HCT116 (cell line): ENCODE data around the gene BCL2L2. TPM values are rescaled to one million over a fixed set of nuclear protein-coding genes. Genes with fewer than 3 reads are reported as not detected.
A peak's percentile ranks its signal among the peaks of the same experiment; 100 is the strongest.

ENCODE experiments used
- ATAC-seq: fragments of 200-7000 bp; cut with Tn5 transposase; 2 replicates; pipeline ENCODE4 v1.9.1; 2020; ENCODE audit warnings: mild to moderate bottlenecking, moderate library complexity
- BruUV-seq: library from RNA; stranded (reverse); fragments of 400-500 nt; replicated peaks from 2 replicates; lab custom pipeline; 2021; lab: Mats Ljungman, UMichigan
- CTCF ChIA-PET: fragments of 300-600 bp; sonication (Branson Sonifier 250); formaldehyde crosslinking; loops from one replicate; lab custom pipeline; 2021; ENCODE audit warnings: antibody characterized with exemption; lab: Charles Lee
- POLR2A ChIA-PET: fragments of 300-600, 350-600 bp; sonication (Branson Sonifier 250); formaldehyde crosslinking; loops from one replicate; lab custom pipeline; 2021; ENCODE audit warnings: antibody characterized with exemption; lab: Charles Lee
- RAD21 ChIA-PET, 2 experiments: fragments of 300-600 bp; sonication (Branson Sonifier 250); formaldehyde crosslinking; loops; one replicate each; lab custom pipeline; 2023; ENCODE audit warnings: low total read pairs in 2 of 2; ENCODE audit not compliant: uncharacterized antibody in 2 of 2, unreplicated experiment in 2 of 2, low non-redundant PET in 1 of 2; lab: Charles Lee
- DNase-seq: peaks from one replicate; pipeline ENCODE4 v3.0.0-alpha.2; 2010; ENCODE audit warnings: low read depth, low spot score
- H2AFZ ChIP-seq: fragments of 200-600 bp; shearing (Covaris generic), sonication (generic); 2 replicates; pipeline ENCODE4 v1.6.1; 2017; ENCODE audit warnings: low read depth, mixed run types, mixed read lengths, antibody characterized with exemption, low read length; ENCODE audit not compliant: poor library complexity, severe bottlenecking
- H3K27ac ChIP-seq: 2 replicates; pipeline ENCODE4 v1.5.1; 2012; ENCODE audit warnings: low read depth, low read length
- H3K27me3 ChIP-seq: fragments of 200-600 bp; sonication (generic); 2 replicates; pipeline ENCODE4 v1.6.1; 2016; ENCODE audit warnings: mixed run types, low read length, mixed read lengths; ENCODE audit not compliant: insufficient read depth
- H3K36me3 ChIP-seq, 2 experiments: fragments of 200-500 bp in 1 of 2; fragments of 200-600 bp in 1 of 2; sonication (Bioruptor generic) in 1 of 2; sonication (generic) in 1 of 2; 2 replicates each; pipeline versions ENCODE4 v1.5.1 to v1.6.1; 2014 to 2016; ENCODE audit warnings: low read length in 2 of 2, inconsistent platforms in 1 of 2, mixed read lengths in 1 of 2, mixed run types in 1 of 2; ENCODE audit not compliant: insufficient read depth in 2 of 2, control insufficient read depth in 1 of 2
- H3K4me1 ChIP-seq, 2 experiments: fragments of 200-600 bp in 1 of 2; sonication (generic) in 1 of 2; 2 replicates each; pipeline versions ENCODE4 v1.5.1 to v1.6.1; 2012 to 2017; ENCODE audit warnings: low read length in 2 of 2, inconsistent platforms in 1 of 2, mild to moderate bottlenecking in 1 of 2, mixed read lengths in 1 of 2, mixed run types in 1 of 2, moderate library complexity in 1 of 2; ENCODE audit not compliant: insufficient read depth in 2 of 2, control insufficient read depth in 1 of 2
- H3K4me2 ChIP-seq: fragments of 200-600 bp; sonication (generic); 2 replicates; pipeline ENCODE4 v1.6.1; 2017; ENCODE audit warnings: mixed run types, low read length, mixed read lengths
- H3K4me3 ChIP-seq, 2 experiments: fragments of 200-600 bp in 1 of 2; sonication (generic) in 1 of 2; replicated peaks in 1 of 2; 2 replicates each; pipeline ENCODE4 v1.5.1; 2011 to 2016; ENCODE audit warnings: low read length in 2 of 2, control low read depth in 1 of 2, low read depth in 1 of 2, mild to moderate bottlenecking in 1 of 2, mixed read lengths in 1 of 2, mixed run types in 1 of 2
- H3K79me2 ChIP-seq: fragments of 200-600 bp; sonication (generic); 2 replicates; pipeline ENCODE4 v1.6.1; 2017; ENCODE audit warnings: mild to moderate bottlenecking, mixed run types, low read length, moderate library complexity, mixed read lengths; ENCODE audit not compliant: insufficient read depth
- H3K9ac ChIP-seq: fragments of 200-600 bp; sonication (generic); 2 replicates; pipeline ENCODE4 v1.6.1; 2016; ENCODE audit warnings: low read length, mixed read lengths
- H3K9me2 ChIP-seq: fragments of 200-600 bp; sonication (generic), shearing (Covaris generic); 2 replicates; pipeline ENCODE4 v1.6.1; 2017; ENCODE audit warnings: mixed run types, mild to moderate bottlenecking, moderate library complexity; ENCODE audit not compliant: insufficient read depth
- H3K9me3 ChIP-seq, 2 experiments: fragments of 200-500 bp in 1 of 2; fragments of 200-600 bp in 1 of 2; sonication (Bioruptor generic) in 1 of 2; sonication (generic) in 1 of 2; 2 replicates each; pipeline ENCODE4 v1.6.1; 2014 to 2017; ENCODE audit warnings: low read length in 2 of 2, mixed read lengths in 2 of 2, inconsistent platforms in 1 of 2, low read depth in 1 of 2, mild to moderate bottlenecking in 1 of 2, mixed run types in 1 of 2, moderate library complexity in 1 of 2; ENCODE audit not compliant: control insufficient read depth in 1 of 2, insufficient read depth in 1 of 2
- H4K20me1 ChIP-seq: fragments of 200-600 bp; sonication (generic), shearing (Covaris generic); 2 replicates; pipeline ENCODE4 v1.6.1; 2017; ENCODE audit warnings: mixed run types, mild to moderate bottlenecking, moderate library complexity; ENCODE audit not compliant: insufficient read depth
- EGR1 ChIP-seq: IDR thresholded peaks from 2 replicates; pipeline ENCODE4 v1.6.1; 2012; ENCODE audit warnings: low read depth
- ELF1 ChIP-seq: IDR thresholded peaks from 2 replicates; pipeline ENCODE4 v1.6.1; 2012; ENCODE audit warnings: low read depth, borderline replicate concordance
- EZH2phosphoT487 ChIP-seq: fragments of 200-600 bp; IDR thresholded peaks from 2 replicates; pipeline ENCODE4 v1.6.1; 2018; ENCODE audit warnings: antibody characterized with exemption, borderline replicate concordance
- FOSL1 ChIP-seq: IDR thresholded peaks from 2 replicates; pipeline ENCODE4 v1.6.1; 2012; ENCODE audit warnings: low read depth
- POLR2A ChIP-seq: IDR thresholded peaks from 2 replicates; pipeline ENCODE4 v1.7.0; 2011; ENCODE audit warnings: borderline replicate concordance; ENCODE audit not compliant: insufficient read depth, insufficient read length; ENCODE audit errors: extremely low read depth
- POLR2AphosphoS5 ChIP-seq: IDR thresholded peaks from 2 replicates; pipeline ENCODE4 v1.6.1; 2011; ENCODE audit warnings: mild to moderate bottlenecking, low read depth, low read length, moderate library complexity
- RAD21 ChIP-seq: IDR thresholded peaks from 2 replicates; pipeline ENCODE4 v1.6.1; 2012; ENCODE audit warnings: low read depth, mild to moderate bottlenecking
- SIN3A ChIP-seq: IDR thresholded peaks from 2 replicates; pipeline ENCODE4 v1.6.1; 2012; ENCODE audit warnings: low read depth
- SP1 ChIP-seq: IDR thresholded peaks from 2 replicates; pipeline ENCODE4 v1.6.1; 2012; ENCODE audit warnings: low read depth
- YY1 ChIP-seq: IDR thresholded peaks from 2 replicates; pipeline ENCODE4 v1.6.1; 2011; ENCODE audit warnings: low read length, low read depth, moderate library complexity, mild to moderate bottlenecking; ENCODE audit not compliant: insufficient replicate concordance; ENCODE audit errors: extremely low read depth
- ZFX ChIP-seq: fragments of 450-650 bp; IDR thresholded peaks from 2 replicates; pipeline ENCODE4 v1.6.1; 2017
- ZNF274 ChIP-seq: fragments of 200-500 bp; sonication (Bioruptor generic); IDR thresholded peaks from 2 replicates; pipeline ENCODE4 v1.6.1; 2014; ENCODE audit warnings: mild to moderate bottlenecking, low read depth, low read length, inconsistent platforms
- intact Hi-C: fragments of 100-400 bp; cut with micrococcal nuclease; formaldehyde crosslinking; loops from 2 replicates; pipeline ENCODE4 v1.10.0; 2022
- total RNA-seq: library from RNA; stranded (reverse); gene quantifications from one replicate; pipeline ENCODE4 v1.2.1, GENCODE V29; 2021; ENCODE audit not compliant: unreplicated experiment
- TF ChIP-seq, protein P1 (sequence below): IDR thresholded peaks from 2 replicates; pipeline ENCODE4 v1.6.1; 2011; ENCODE audit warnings: mild to moderate bottlenecking, low read length, moderate library complexity; ENCODE audit not compliant: insufficient replicate concordance; ENCODE audit errors: extremely low read depth
- TF ChIP-seq, protein P2 (sequence below), 3 experiments: fragments of 200-600 bp in 1 of 3; sonication (generic) in 1 of 3; IDR thresholded peaks in 2 of 3; conservative IDR thresholded peaks in 1 of 3; 2 replicates each; pipeline ENCODE4 v1.5.1; 2012 to 2017; ENCODE audit warnings: low read depth in 2 of 3, low read length in 2 of 3, antibody characterized with exemption in 1 of 3, borderline replicate concordance in 1 of 3, control low read depth in 1 of 3, mild to moderate bottlenecking in 1 of 3, mixed read lengths in 1 of 3, mixed run types in 1 of 3, moderate library complexity in 1 of 3; ENCODE audit not compliant: insufficient read depth in 1 of 3
- TF ChIP-seq, protein P3 (sequence below): IDR thresholded peaks from 2 replicates; pipeline ENCODE4 v1.6.1; 2012
- TF ChIP-seq, protein P4 (sequence below): IDR thresholded peaks from 2 replicates; pipeline ENCODE4 v1.6.1; 2012

The BCL2L2 gene
- total RNA-seq, 1 experiment from 2014 or later, result 25.5 TPM

DNA sequence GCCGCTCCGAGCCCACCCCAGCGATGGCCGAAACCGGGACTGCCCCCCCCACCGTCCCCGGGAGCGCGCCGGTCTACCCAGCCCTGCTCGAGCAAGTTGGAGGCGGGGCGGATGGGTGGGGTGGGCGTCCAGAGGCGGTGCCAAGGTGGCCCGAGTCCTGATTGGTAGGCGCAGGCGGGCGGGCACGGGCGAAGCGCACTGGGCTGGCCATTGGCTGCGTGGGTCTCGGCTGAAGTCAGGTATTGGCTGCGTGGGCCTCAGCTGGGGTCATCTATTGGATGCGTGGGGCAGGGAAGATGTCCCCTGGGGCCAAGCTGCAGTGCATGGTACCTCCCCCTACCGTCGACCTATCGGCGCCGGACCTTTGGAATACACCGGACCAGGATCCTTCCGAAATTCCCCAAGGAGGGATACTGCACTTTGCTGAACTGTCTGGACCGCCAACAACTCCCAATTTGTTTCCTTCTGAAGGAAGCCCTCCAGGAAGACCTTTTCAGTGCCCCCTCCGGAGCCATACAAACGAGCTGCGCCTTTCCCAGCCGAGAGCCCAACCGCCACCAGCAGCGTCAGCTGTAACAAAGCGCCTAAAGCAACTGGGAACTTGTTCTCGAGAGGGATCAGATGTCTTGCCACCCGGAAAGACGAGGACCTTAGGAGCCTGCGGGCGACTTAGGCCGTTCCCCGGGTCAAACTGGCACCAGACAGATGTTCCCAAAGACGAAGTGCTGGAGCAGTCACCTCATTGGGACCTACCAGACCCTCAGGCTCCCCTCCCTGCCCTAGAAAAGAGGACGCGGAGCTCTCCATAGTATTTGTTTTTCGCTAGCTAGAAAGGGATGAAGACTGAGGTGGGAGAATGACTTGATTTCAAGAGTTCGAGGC, 20.4 kb upstream of the BCL2L2 start, which contains the start of gene HOMEZ (continued):
- TF ChIP-seq, protein P1, sequence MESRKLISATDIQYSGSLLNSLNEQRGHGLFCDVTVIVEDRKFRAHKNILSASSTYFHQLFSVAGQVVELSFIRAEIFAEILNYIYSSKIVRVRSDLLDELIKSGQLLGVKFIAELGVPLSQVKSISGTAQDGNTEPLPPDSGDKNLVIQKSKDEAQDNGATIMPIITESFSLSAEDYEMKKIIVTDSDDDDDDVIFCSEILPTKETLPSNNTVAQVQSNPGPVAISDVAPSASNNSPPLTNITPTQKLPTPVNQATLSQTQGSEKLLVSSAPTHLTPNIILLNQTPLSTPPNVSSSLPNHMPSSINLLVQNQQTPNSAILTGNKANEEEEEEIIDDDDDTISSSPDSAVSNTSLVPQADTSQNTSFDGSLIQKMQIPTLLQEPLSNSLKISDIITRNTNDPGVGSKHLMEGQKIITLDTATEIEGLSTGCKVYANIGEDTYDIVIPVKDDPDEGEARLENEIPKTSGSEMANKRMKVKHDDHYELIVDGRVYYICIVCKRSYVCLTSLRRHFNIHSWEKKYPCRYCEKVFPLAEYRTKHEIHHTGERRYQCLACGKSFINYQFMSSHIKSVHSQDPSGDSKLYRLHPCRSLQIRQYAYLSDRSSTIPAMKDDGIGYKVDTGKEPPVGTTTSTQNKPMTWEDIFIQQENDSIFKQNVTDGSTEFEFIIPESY, result no peak
- TF ChIP-seq, all 23 proteins: peak for 5

DNA sequence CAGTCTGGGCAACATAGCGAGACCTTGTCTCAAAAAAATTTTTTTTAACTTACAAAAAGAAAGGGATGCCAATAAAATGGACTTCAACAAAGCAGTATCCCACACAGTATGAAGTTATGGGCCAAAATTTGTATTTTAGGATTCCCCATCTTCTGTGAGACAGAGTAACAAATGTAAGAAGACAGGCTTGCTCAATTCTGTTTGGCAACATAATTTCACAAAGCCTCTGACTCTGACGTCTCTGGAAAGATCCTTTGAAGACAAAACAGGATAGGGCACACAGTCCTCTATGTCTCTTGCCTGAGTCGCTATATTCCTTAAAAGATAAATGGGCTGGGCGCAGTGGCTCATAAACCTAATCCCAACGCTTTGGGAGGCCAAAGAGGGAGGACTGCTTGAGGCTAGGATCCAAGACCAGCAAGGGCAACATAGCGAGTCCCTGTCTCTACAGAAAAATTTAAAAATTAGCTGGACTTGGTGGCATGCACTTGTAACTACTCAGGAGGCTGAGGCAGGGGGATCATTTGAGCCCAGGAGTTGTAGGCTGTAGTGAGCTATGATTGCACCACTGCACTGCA, 19.6 kb upstream of the BCL2L2 start:
- H3K36me3 ChIP-seq, result no peaks in the 10 kb centered on the region; a peak in 1 of 4 replicates
- peak overlapping the region; percentile 77 for H3K27ac ChIP-seq
- peak overlapping the region; percentile 74 to 96 for H3K4me3 ChIP-seq
- no peaks in the 10 kb centered on the region for H3K27me3 ChIP-seq
- intact Hi-C loops, result loop anchor here (1.0 kb wide), 1 partner anchor 34 kb away; the partner anchor contains the start of gene PABPN1
- no peak overlapping the region for H2AFZ ChIP-seq
- H3K4me2 ChIP-seq, result peak overlapping the region; percentile 92
- H3K79me2 ChIP-seq, result peaks cover 20% of the 10 kb centered on the region
- H3K9ac ChIP-seq, result peak overlapping the region; percentile 96
- POLR2A ChIA-PET, result interaction anchor here (0.9 to 1.5 kb wide), 5 partner anchors 14 to 192 kb away, joined by 3 to 6 read pairs (median 3); partner anchors contain the start of genes ACIN1, BCL2L2 and C14orf119
- H3K4me1 ChIP-seq, result peaks cover 10 to 14% of the 10 kb centered on the region in 2 experiments
- no TSS peak for BruUV-seq
- DNase-seq (no peak), ATAC-seq (no peak)
- no peaks in the 10 kb centered on the region for H3K9me3 ChIP-seq
- H4K20me1 ChIP-seq, result no peaks in the 10 kb centered on the region
- no peaks in the 10 kb centered on the region for H3K9me2 ChIP-seq
- RAD21 ChIA-PET, result no interaction called here
- CTCF ChIA-PET, result interaction anchor here (0.8 to 4.7 kb wide), 6 partner anchors 7 to 166 kb away, joined by 3 to 27 read pairs (median 4); no protein-coding TSS in a partner anchor
- TF ChIP-seq SP1, result no peak
- TF ChIP-seq POLR2A, result no peak
- no peak for TF ChIP-seq RAD21
- TF ChIP-seq, protein P2, sequence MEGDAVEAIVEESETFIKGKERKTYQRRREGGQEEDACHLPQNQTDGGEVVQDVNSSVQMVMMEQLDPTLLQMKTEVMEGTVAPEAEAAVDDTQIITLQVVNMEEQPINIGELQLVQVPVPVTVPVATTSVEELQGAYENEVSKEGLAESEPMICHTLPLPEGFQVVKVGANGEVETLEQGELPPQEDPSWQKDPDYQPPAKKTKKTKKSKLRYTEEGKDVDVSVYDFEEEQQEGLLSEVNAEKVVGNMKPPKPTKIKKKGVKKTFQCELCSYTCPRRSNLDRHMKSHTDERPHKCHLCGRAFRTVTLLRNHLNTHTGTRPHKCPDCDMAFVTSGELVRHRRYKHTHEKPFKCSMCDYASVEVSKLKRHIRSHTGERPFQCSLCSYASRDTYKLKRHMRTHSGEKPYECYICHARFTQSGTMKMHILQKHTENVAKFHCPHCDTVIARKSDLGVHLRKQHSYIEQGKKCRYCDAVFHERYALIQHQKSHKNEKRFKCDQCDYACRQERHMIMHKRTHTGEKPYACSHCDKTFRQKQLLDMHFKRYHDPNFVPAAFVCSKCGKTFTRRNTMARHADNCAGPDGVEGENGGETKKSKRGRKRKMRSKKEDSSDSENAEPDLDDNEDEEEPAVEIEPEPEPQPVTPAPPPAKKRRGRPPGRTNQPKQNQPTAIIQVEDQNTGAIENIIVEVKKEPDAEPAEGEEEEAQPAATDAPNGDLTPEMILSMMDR (IDR thresholded peaks at IDR 0.05 in 2 of 3, conservative IDR thresholded peaks at IDR 0.05 in 1 of 3; ENCODE audit: borderline replicate concordance in 1 of 3, insufficient read depth in 1 of 3, low read depth in 2 of 3, low read length in 2 of 3), result no peak
- no peak for TF ChIP-seq ELF1
- TF ChIP-seq SIN3A, result no peak
- TF ChIP-seq, protein P3, sequence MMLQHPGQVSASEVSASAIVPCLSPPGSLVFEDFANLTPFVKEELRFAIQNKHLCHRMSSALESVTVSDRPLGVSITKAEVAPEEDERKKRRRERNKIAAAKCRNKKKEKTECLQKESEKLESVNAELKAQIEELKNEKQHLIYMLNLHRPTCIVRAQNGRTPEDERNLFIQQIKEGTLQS, result no peak
- no peak for TF ChIP-seq ZFX
- TF ChIP-seq FOSL1, result no peak
- TF ChIP-seq EZH2phosphoT487, result no peak
- TF ChIP-seq, protein P4, sequence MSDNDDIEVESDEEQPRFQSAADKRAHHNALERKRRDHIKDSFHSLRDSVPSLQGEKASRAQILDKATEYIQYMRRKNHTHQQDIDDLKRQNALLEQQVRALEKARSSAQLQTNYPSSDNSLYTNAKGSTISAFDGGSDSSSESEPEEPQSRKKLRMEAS, result no peak
- no peak for TF ChIP-seq POLR2AphosphoS5
- TF ChIP-seq EGR1, result no peak
- TF ChIP-seq, protein P1, result no peak
- TF ChIP-seq YY1, result no peak
- no peak for TF ChIP-seq ZNF274
